LNCAP (cell line): Measurements from ENCODE around the gene SMIM24.

Source experiments
- TF ChIP-seq, protein P1 (sequence below): fragments of 450-650 bp; IDR thresholded peaks from 2 replicates; pipeline ENCODE4 v1.5.1; 2017; ENCODE audit warnings: mild to moderate bottlenecking

Gene SMIM24

DNA sequence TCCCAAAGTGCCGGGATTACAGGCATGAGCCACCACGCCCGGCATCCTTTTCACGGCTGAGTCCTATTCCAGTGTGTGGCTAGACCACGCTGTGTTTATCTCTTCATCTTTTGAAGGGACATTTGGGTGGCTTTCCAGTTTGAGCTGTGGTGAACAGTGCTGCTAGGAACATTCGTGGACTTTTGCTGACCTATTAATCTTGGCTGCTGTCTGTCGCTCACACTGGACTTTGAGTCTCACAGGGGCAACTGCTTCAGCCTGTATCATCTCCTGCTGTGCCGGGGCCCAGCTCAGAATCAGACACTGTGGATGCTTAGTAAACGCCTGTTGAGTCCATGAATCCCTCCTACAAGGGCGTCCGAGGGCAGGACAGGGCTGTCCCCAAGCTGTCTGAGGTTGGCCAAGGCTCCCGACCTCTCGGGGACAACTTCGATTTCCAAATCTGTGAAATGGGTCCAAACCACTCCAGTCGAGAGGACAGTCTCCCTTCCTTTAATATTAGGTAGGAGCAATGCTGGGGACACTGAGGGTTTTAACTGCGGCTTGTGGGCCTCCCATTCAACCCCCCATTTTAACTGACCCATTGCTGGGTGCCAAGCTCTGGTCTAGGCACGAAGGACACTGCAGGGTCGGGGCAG, 48.4 kb downstream of the SMIM24 start:
- TF ChIP-seq, protein P1, sequence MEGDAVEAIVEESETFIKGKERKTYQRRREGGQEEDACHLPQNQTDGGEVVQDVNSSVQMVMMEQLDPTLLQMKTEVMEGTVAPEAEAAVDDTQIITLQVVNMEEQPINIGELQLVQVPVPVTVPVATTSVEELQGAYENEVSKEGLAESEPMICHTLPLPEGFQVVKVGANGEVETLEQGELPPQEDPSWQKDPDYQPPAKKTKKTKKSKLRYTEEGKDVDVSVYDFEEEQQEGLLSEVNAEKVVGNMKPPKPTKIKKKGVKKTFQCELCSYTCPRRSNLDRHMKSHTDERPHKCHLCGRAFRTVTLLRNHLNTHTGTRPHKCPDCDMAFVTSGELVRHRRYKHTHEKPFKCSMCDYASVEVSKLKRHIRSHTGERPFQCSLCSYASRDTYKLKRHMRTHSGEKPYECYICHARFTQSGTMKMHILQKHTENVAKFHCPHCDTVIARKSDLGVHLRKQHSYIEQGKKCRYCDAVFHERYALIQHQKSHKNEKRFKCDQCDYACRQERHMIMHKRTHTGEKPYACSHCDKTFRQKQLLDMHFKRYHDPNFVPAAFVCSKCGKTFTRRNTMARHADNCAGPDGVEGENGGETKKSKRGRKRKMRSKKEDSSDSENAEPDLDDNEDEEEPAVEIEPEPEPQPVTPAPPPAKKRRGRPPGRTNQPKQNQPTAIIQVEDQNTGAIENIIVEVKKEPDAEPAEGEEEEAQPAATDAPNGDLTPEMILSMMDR, result no peak

DNA sequence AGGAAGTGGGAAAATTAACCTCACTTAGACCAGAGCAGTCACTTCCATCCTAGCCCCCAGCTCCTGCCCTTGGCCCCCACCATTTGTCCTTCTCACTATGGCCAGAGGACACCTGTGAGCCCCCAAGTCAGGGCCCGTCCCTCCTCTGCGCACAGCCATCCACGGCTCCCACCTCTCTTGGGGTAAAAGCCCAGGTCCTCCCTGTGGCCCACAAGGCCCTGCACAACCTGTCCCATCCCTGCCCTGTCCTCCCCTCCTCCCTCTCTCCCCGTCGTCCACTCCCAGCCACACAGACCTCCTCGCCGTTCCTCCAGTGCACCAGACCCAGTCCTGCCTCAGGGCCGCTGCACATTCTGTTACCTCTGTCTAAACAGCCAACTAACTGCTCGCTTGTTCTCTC, 53.9 kb downstream of the SMIM24 start:
- TF ChIP-seq, protein P1, result no peak
